ENCODE results near the gene COL28A1.

Gene COL28A1

GRCh38 chr7:7443806-7444350 is 91.8 kb downstream of the COL28A1 start:
- H3K4me3 ChIP-seq (ENCODE audit: low read length): no peak overlapping the region
- TF ChIP-seq ZNF274 (IDR thresholded peaks at IDR 0.05; ENCODE audit: low read depth, low read length): no peak

- no peak for TF ChIP-seq ZNF274 (IDR thresholded peaks at IDR 0.05; ENCODE audit: low read depth, low read length)
- H3K4me3 ChIP-seq (ENCODE audit: low read length): no peak overlapping the region
Measured at GRCh38 chr7:7439564-7439963, 96.1 kb downstream of the COL28A1 start.

- no peak overlapping the region for H3K4me3 ChIP-seq (ENCODE audit: low read length)
- no peak for TF ChIP-seq ZNF274 (IDR thresholded peaks at IDR 0.05; ENCODE audit: low read depth, low read length)
Measured at GRCh38 chr7:7438851-7439250, 96.8 kb downstream of the COL28A1 start.

GRCh38 chr7:7435978-7436377 is 99.7 kb downstream of the COL28A1 start:
- H3K4me3 ChIP-seq (ENCODE audit: low read length): no peak overlapping the region
- TF ChIP-seq ZNF274 (IDR thresholded peaks at IDR 0.05; ENCODE audit: low read depth, low read length): no peak

GRCh38 chr7:7434329-7434728 is 101.3 kb downstream of the COL28A1 start:
- H3K4me3 ChIP-seq (ENCODE audit: low read length): no peak overlapping the region
- TF ChIP-seq ZNF274 (IDR thresholded peaks at IDR 0.05; ENCODE audit: low read depth, low read length): no peak

GRCh38 chr7:7433811-7434210 is 101.9 kb downstream of the COL28A1 start:
- TF ChIP-seq ZNF274 (IDR thresholded peaks at IDR 0.05; ENCODE audit: low read depth, low read length): no peak

GRCh38 chr7:7432979-7433378 is 102.7 kb downstream of the COL28A1 start:
- no peak for TF ChIP-seq ZNF274 (IDR thresholded peaks at IDR 0.05; ENCODE audit: low read depth, low read length)
- H3K4me3 ChIP-seq (ENCODE audit: low read length): no peak overlapping the region

More at GRCh38 chr7:7433811-7434210, 101.9 kb downstream of the COL28A1 start:
- no peak overlapping the region for H3K4me3 ChIP-seq (ENCODE audit: low read length)

GRCh38 chr7:7428806-7429205 is 106.9 kb downstream of the COL28A1 start:
- TF ChIP-seq ZNF274 (IDR thresholded peaks at IDR 0.05; ENCODE audit: low read depth, low read length): no peak
- no peak overlapping the region for H3K4me3 ChIP-seq (ENCODE audit: low read length)

GRCh38 chr7:7427363-7427762 is 108.3 kb downstream of the COL28A1 start:
- TF ChIP-seq ZNF274 (IDR thresholded peaks at IDR 0.05; ENCODE audit: low read depth, low read length): no peak

GRCh38 chr7:7426676-7427075 is 109.0 kb downstream of the COL28A1 start:
- H3K4me3 ChIP-seq (ENCODE audit: low read length): no peak overlapping the region
- TF ChIP-seq ZNF274 (IDR thresholded peaks at IDR 0.05; ENCODE audit: low read depth, low read length): no peak

More at GRCh38 chr7:7427363-7427762, 108.3 kb downstream of the COL28A1 start:
- H3K4me3 ChIP-seq (ENCODE audit: low read length): no peak overlapping the region

GRCh38 chr7:7425321-7425720 is 110.4 kb downstream of the COL28A1 start:
- no peak for TF ChIP-seq ZNF274 (IDR thresholded peaks at IDR 0.05; ENCODE audit: low read depth, low read length)
- H3K4me3 ChIP-seq (ENCODE audit: low read length): no peak overlapping the region

- H3K4me3 ChIP-seq (ENCODE audit: low read length): peak overlapping the region; percentile 70
- no peak for TF ChIP-seq ZNF274 (IDR thresholded peaks at IDR 0.05; ENCODE audit: low read depth, low read length)
Measured at GRCh38 chr7:7424151-7424873, 111.4 kb downstream of the COL28A1 start.

GRCh38 chr7:7422641-7423040 is 113.0 kb downstream of the COL28A1 start:
- H3K4me3 ChIP-seq (ENCODE audit: low read length): no peak overlapping the region
- no peak for TF ChIP-seq ZNF274 (IDR thresholded peaks at IDR 0.05; ENCODE audit: low read depth, low read length)

GRCh38 chr7:7421826-7422225 is 113.8 kb downstream of the COL28A1 start:
- no peak overlapping the region for H3K4me3 ChIP-seq (ENCODE audit: low read length)
- no peak for TF ChIP-seq ZNF274 (IDR thresholded peaks at IDR 0.05; ENCODE audit: low read depth, low read length)

- no peak overlapping the region for H3K4me3 ChIP-seq (ENCODE audit: low read length)
- no peak for TF ChIP-seq ZNF274 (IDR thresholded peaks at IDR 0.05; ENCODE audit: low read depth, low read length)
Measured at GRCh38 chr7:7418997-7419396, 116.7 kb downstream of the COL28A1 start.
